HEK293T (cell line): ENCODE results near the gene RBM28.

Experiments
- FOXK2 ChIP-seq: fragments of 450-650 bp; IDR thresholded peaks from 2 replicates; pipeline ENCODE4 v1.6.1; 2016; ENCODE audit warnings: mild to moderate bottlenecking
- L3MBTL2 ChIP-seq: fragments of 450-650 bp; conservative IDR thresholded peaks from 2 replicates; pipeline ENCODE4 v1.6.1; 2016; ENCODE audit warnings: mild to moderate bottlenecking

GRCh38 chr7:128388145-128388485 lies 44.4 kb upstream of the RBM28 start:
- TF ChIP-seq L3MBTL2 (no peak), FOXK2 (no peak)
